K562 (cell line): Measurements from ENCODE around the gene MEAK7. TPM values are rescaled to one million over a fixed set of nuclear protein-coding genes. Genes with fewer than 3 reads are reported as not detected.

ENCODE experiments used
- ARID1B ChIP-seq: fragments of 450-650 bp; IDR thresholded peaks from 2 replicates; pipeline ENCODE4 v1.6.1; 2016; ENCODE audit warnings: antibody characterized with exemption, mild to moderate bottlenecking, inconsistent platforms
- ARNT ChIP-seq, 2 experiments: fragments of 450-650 bp; IDR thresholded peaks; 2 replicates each; pipeline ENCODE4 v1.6.1; 2016; ENCODE audit warnings: mild to moderate bottlenecking in 1 of 2
- CC2D1A ChIP-seq: fragments of 450-650 bp; IDR thresholded peaks from 2 replicates; pipeline ENCODE4 v1.6.1; 2017; ENCODE audit warnings: mild to moderate bottlenecking
- CCNT2 ChIP-seq: IDR thresholded peaks from 2 replicates; pipeline ENCODE4 v1.6.1; 2011; ENCODE audit warnings: borderline replicate concordance, low read depth, mild to moderate bottlenecking, moderate library complexity, mixed read lengths, low read length; ENCODE audit not compliant: insufficient read length; ENCODE audit errors: extremely low read depth
- EGR1 ChIP-seq: fragments of 450-650 bp; conservative IDR thresholded peaks from 2 replicates; pipeline ENCODE4 v1.6.1; 2017; ENCODE audit warnings: mild to moderate bottlenecking
- EZH2 ChIP-seq: IDR thresholded peaks from 2 replicates; pipeline ENCODE4 v1.6.1; 2012; ENCODE audit warnings: low read depth, mild to moderate bottlenecking, inconsistent platforms, low read length, borderline replicate concordance
- FOSL1 ChIP-seq: fragments of 200-800 bp; sonication (Bioruptor generic); conservative IDR thresholded peaks from 2 replicates; pipeline ENCODE4 v1.6.1; 2016; ENCODE audit warnings: missing genetic modification characterization, missing compliant biosample characterization
- KAT7 ChIP-seq: sonication (generic); formaldehyde crosslinking; IDR thresholded peaks from 2 replicates; pipeline ENCODE4 v1.8.0; 2022; ENCODE audit warnings: missing genetic modification reagents, mild to moderate bottlenecking, borderline replicate concordance
- MAZ ChIP-seq, 2 experiments: fragments of 450-650 bp in 1 of 2; sonication (generic) in 1 of 2; formaldehyde crosslinking; IDR thresholded peaks in 1 of 2; conservative IDR thresholded peaks in 1 of 2; 2 replicates each; pipeline versions ENCODE4 v1.4.0 to v1.5.0; 2020; ENCODE audit warnings: mild to moderate bottlenecking in 1 of 2, missing genetic modification reagents in 1 of 2
- NFYB ChIP-seq: IDR thresholded peaks from 2 replicates; pipeline ENCODE4 v1.6.1; 2011; ENCODE audit warnings: mild to moderate bottlenecking, moderate library complexity; ENCODE audit not compliant: insufficient read length; ENCODE audit errors: extremely low read depth
- OTX1 ChIP-seq: fragments of 450-650 bp; formaldehyde crosslinking; IDR thresholded peaks from 2 replicates; pipeline ENCODE4 v1.4.0; 2022; ENCODE audit warnings: mild to moderate bottlenecking
- POLR2A ChIP-seq: fragments of 450-650 bp; conservative IDR thresholded peaks from 2 replicates; pipeline ENCODE4 v1.6.1; 2016
- PTTG1 ChIP-seq: fragments of 450-650 bp; IDR thresholded peaks from 2 replicates; pipeline ENCODE4 v1.6.1; 2016; ENCODE audit warnings: low read depth, mild to moderate bottlenecking, missing genetic modification characterization, missing compliant biosample characterization
- RBM22 ChIP-seq: fragments of 200-400 bp; formaldehyde crosslinking; IDR thresholded peaks from 2 replicates; pipeline ENCODE4 v1.6.1; 2018; ENCODE audit warnings: low read length, low read depth; ENCODE audit not compliant: poor library complexity, severe bottlenecking
- SP2 ChIP-seq: IDR thresholded peaks from 2 replicates; pipeline ENCODE4 v1.6.1; 2011; ENCODE audit warnings: mild to moderate bottlenecking, low read depth, low read length, moderate library complexity; ENCODE audit not compliant: poor library complexity, severe bottlenecking; ENCODE audit errors: extremely low read depth
- polyA plus RNA-seq, 8 experiments: library from polyadenylated mRNA; depleted of rRNA in 4 of 8; stranded (reverse) in 5 of 8; unstranded in 3 of 8; fragments of >200 nt; fragmentation: Nextera tagmentation in 2 of 8; fragmentation: Illumina TruSeq in 1 of 8; extraction: Ambion mirVana in 2 of 8; extraction: Trizol in 1 of 8; gene quantifications; 2 replicates each; pipeline versions ENCODE4 v1.2.1 to v1.2.3, GENCODE V29; 2011 to 2014; ENCODE audit warnings: inconsistent platforms in 1 of 8, missing spikeins in 1 of 8
- total RNA-seq, 7 experiments: library from RNA; depleted of rRNA in 6 of 7; stranded (reverse); fragments of >200 nt in 6 of 7; fragmentation: Illumina TruSeq in 2 of 7; extraction: Trizol in 2 of 7; gene quantifications; 2 replicates each; pipeline versions ENCODE4 v1.2.1 to v1.2.3, GENCODE V29; 2011 to 2021; ENCODE audit warnings: low replicate concordance in 1 of 7
- TF ChIP-seq, protein P1 (sequence below), 2 experiments: IDR thresholded peaks in 1 of 2; conservative IDR thresholded peaks in 1 of 2; 2 replicates each; pipeline ENCODE4 v1.6.1; 2016; ENCODE audit warnings: low read depth in 2 of 2, mild to moderate bottlenecking in 1 of 2, missing compliant biosample characterization in 1 of 2, missing genetic modification characterization in 1 of 2, moderate library complexity in 1 of 2
- TF ChIP-seq, protein P2 (sequence below), 2 experiments: IDR thresholded peaks; 2 replicates each; pipeline ENCODE4 v1.6.1; 2012; ENCODE audit warnings: improper control_type of control experiment in 2 of 2, low read depth in 2 of 2, low read length in 2 of 2, borderline replicate concordance in 1 of 2
- TF ChIP-seq, protein P3 (sequence below): sonication (generic); formaldehyde crosslinking; IDR thresholded peaks from 2 replicates; pipeline ENCODE4 v1.8.0; 2022; ENCODE audit warnings: mild to moderate bottlenecking, missing genetic modification reagents

Gene MEAK7
- total and polyA plus RNA-seq, 9 of the 15 experiments (the other 6 are each of a cell fraction or from before 2014, with no cell fraction given), result 1.4 to 14.5 (median 6.3) TPM

DNA sequence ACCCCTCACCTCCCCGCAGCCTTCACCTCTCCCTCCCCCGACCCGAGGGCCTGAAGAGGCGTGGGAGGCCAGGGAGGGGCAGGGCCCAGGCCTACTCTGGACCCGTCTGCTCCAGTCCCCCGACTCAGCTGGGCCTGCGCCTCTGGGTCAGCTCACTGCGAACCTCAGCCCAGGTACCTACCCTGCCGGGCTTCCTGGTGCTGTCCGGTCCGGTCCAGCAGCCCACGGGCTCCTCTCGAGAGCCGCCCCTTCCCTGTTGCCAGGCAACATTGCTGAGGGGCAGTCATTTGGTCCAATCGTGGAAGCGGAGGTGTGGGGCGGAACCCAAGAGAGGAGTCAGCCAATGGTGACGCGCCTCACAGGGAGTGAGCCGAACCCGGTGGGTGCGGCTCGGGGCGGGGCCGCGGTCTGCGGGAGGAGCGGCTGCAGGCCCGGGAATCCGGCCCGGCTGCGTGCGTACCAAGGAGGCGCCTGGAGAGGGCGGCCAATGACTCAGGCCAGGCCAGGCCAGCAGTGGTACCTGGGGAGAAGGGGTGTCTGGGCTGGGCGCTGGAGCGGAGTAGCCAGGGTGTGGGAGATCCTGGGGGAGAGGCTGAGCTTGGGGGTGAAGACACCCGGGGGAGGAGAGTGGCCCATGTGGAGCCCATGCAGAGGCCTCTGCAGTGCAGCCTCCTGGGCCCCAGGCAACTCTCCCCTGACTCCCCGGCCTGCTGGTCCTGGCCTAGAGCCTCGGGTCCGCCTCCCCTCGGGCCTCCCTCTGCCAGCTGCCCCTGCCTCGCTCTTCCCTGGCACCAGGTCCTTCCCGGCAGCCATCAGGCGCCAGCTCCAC, at the start of gene MEAK7 (continued):
- TF ChIP-seq, protein P1, sequence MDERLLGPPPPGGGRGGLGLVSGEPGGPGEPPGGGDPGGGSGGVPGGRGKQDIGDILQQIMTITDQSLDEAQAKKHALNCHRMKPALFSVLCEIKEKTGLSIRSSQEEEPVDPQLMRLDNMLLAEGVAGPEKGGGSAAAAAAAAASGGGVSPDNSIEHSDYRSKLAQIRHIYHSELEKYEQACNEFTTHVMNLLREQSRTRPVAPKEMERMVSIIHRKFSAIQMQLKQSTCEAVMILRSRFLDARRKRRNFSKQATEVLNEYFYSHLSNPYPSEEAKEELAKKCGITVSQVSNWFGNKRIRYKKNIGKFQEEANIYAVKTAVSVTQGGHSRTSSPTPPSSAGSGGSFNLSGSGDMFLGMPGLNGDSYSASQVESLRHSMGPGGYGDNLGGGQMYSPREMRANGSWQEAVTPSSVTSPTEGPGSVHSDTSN (CRISPR knock-in tag; IDR thresholded peaks at IDR 0.05; ENCODE audit: low read depth), result peak; percentile 99
- TF ChIP-seq, protein P1 (tag; conservative IDR thresholded peaks at IDR 0.05; ENCODE audit: low read depth), result peak; percentile 100
- TF ChIP-seq EZH2, result no peak
- TF ChIP-seq MAZ (CRISPR knock-in tag; conservative IDR thresholded peaks at IDR 0.05 in 1 of 2, IDR thresholded peaks at IDR 0.05 in 1 of 2), result peak; percentile 72 to 87
- TF ChIP-seq EGR1, result peak; percentile 93
- TF ChIP-seq PTTG1 (tag), result no peak
- TF ChIP-seq KAT7 (CRISPR knock-in tag), result 0 out of 2 replicates have a peak, but pooled peaks have one; percentile 48
- peak; percentile 69 for TF ChIP-seq FOSL1 (tag)
- TF ChIP-seq ARNT (IDR thresholded peaks at IDR 0.05), result no peak
- peak; percentile 60 for TF ChIP-seq NFYB
- TF ChIP-seq POLR2A, result peak; percentile 90
- TF ChIP-seq CCNT2, result peak; percentile 69
- TF ChIP-seq, protein P2, sequence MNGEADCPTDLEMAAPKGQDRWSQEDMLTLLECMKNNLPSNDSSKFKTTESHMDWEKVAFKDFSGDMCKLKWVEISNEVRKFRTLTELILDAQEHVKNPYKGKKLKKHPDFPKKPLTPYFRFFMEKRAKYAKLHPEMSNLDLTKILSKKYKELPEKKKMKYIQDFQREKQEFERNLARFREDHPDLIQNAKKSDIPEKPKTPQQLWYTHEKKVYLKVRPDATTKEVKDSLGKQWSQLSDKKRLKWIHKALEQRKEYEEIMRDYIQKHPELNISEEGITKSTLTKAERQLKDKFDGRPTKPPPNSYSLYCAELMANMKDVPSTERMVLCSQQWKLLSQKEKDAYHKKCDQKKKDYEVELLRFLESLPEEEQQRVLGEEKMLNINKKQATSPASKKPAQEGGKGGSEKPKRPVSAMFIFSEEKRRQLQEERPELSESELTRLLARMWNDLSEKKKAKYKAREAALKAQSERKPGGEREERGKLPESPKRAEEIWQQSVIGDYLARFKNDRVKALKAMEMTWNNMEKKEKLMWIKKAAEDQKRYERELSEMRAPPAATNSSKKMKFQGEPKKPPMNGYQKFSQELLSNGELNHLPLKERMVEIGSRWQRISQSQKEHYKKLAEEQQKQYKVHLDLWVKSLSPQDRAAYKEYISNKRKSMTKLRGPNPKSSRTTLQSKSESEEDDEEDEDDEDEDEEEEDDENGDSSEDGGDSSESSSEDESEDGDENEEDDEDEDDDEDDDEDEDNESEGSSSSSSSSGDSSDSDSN (IDR thresholded peaks at IDR 0.05; ENCODE audit: borderline replicate concordance in 1 of 2, low read depth in 2 of 2, low read length in 2 of 2), result peak; percentile 19 to 62; a peak in 2 of 4 replicates
- 0 out of 2 replicates have a peak, but pooled peaks have one; percentile 31 for TF ChIP-seq ARID1B
- TF ChIP-seq, protein P3, sequence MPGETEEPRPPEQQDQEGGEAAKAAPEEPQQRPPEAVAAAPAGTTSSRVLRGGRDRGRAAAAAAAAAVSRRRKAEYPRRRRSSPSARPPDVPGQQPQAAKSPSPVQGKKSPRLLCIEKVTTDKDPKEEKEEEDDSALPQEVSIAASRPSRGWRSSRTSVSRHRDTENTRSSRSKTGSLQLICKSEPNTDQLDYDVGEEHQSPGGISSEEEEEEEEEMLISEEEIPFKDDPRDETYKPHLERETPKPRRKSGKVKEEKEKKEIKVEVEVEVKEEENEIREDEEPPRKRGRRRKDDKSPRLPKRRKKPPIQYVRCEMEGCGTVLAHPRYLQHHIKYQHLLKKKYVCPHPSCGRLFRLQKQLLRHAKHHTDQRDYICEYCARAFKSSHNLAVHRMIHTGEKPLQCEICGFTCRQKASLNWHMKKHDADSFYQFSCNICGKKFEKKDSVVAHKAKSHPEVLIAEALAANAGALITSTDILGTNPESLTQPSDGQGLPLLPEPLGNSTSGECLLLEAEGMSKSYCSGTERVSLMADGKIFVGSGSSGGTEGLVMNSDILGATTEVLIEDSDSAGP (CRISPR knock-in tag), result 0 out of 2 replicates have a peak, but pooled peaks have one; percentile 16
- TF ChIP-seq CC2D1A, result peak; percentile 68; the same call in 1 of the 2 replicates
- TF ChIP-seq RBM22, result peak; percentile 36
- peak; percentile 93 for TF ChIP-seq SP2
- TF ChIP-seq OTX1 (CRISPR knock-in tag), result 0 out of 2 replicates have a peak, but pooled peaks have one; percentile 26
